Transverse colon (tissue), 3 donors: ENCODE measurements around the gene RARA.
"Not testable (repeated sequence)": the region's sequence is repeated elsewhere in the genome, so short reads cannot be mapped to it uniquely, and the experiment has no call there.

Experiments
- CTCF ChIP-seq, 5 experiments: fragments of 200-600 bp in 3 of 5; fragments of 450-650 bp in 2 of 5; sonication (generic) in 3 of 5; IDR thresholded peaks; 1 replicate in 2 of 5; 2 replicates in 3 of 5; pipeline ENCODE4 v1.5.1; 2016 to 2017; ENCODE audit warnings: antibody characterized with exemption in 5 of 5, inconsistent platforms in 3 of 5, mild to moderate bottlenecking in 2 of 5, moderate library complexity in 1 of 5
- EP300 ChIP-seq: sonication (generic); formaldehyde crosslinking; IDR thresholded peaks from one replicate; pipeline ENCODE4 v1.6.1; 2017; ENCODE audit warnings: antibody characterized with exemption, low read depth
- POLR2A ChIP-seq: fragments of 450-650 bp; IDR thresholded peaks from one replicate; pipeline ENCODE4 v1.6.1; 2016; ENCODE audit warnings: antibody characterized with exemption, mild to moderate bottlenecking, moderate library complexity

DNA sequence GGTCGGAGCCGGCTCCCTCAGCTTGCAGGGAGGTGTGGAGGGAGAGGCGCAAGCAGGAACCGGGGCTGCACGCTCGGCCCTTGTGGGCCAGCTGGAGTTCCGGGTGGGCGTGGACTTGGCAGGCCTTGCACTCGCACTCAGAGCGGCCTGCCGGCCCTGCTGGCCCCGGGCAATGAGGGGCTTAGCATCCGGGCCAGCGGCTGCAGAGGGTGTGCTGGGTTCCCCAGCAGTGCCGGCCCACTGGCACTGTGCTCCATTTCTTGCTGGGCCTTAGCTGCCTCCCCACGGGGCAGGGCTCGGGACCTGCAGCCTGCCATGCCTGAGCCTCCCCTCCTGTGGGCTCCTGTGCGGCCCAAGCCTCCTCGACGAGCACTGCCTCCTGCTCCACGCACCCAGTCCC is 66.8 kb downstream of the RARA start:
- TF ChIP-seq POLR2A; CTCF (IDR thresholded peaks at IDR 0.05); EP300: not testable (repeated sequence)
